Measurements from ENCODE around the gene TCTN2. TPM values are rescaled to one million over a fixed set of nuclear protein-coding genes. Genes with fewer than 3 reads are reported as not detected.

TCTN2 gene
- 10 to 100 TPM; 25.8 to 28.9 (median 28.4) TPM for polyA plus RNA-seq (ENCODE audit: insufficient read length in 3 of 3)

GRCh38 chr12:123670882-123671728, at the start of gene TCTN2:
Gene TCTN2, plus strand, starts transcription at chr12:123671113. Its CDS starts 128 bp downstream, at chr12:123671241.
- DNase-seq (ENCODE audit: low read depth in 3 of 3, low spot score in 2 of 3), result peak; percentile 68 to 83 (median 70)

DNA sequence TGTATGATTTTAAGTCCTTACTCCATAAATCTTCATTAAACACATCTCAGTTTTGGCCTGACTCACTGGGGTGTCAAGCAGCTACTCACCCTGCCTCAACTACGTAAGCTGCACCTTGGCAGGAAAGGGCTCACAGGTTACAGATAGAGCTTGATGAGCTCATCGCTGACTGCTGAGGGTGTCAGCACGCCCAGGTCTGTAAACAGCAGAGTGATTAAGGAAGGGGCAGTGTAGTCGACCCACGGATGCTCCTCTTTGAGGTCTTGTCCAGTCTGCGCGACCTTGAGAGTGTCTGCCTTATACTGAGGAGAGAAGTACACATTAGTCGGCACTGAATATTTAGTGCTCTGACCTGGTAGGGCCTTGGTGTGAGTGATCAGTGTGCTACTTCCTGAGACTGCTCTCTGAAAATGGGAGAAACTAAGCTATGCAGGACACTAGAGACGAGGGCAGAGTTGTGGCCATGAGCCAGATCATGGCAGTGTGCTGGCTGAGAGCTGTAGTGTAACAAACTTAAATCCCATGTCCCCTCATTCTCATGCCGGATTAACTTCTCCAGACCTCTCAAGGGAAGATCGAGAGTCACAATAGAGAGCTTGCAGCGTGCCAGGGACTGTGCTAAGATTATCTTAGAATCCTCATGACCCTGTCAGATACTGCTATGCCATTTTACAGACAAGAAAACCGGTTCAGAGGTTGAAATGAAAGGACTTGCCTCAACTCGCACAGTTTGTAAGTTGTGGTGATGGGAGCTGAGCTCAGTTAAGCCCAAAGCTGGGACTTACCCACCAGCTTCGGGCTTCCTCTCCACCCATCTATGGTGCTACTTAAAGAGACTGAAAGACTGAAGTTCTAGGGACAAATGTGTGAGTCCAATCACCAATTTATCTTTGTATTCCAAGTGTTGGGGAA, 49.0 kb upstream of the TCTN2 start:
- no peak for DNase-seq (ENCODE audit: low read depth in 3 of 3, low spot score in 2 of 3)

- peak; percentile 86 to 96 (median 90) for DNase-seq (ENCODE audit: low read depth in 3 of 3, low spot score in 2 of 3)
Observed at GRCh38 chr12:123633379-123634141, 37.4 kb upstream of the TCTN2 start, which contains the start of the genes EIF2B1 and GTF2H3. Gene EIF2B1, minus strand, starts transcription at chr12:123633686. Its CDS starts 129 bp downstream, at chr12:123633557. Gene GTF2H3, plus strand, starts transcription at chr12:123633829. Its CDS starts 31 bp downstream, at chr12:123633860.

DNA sequence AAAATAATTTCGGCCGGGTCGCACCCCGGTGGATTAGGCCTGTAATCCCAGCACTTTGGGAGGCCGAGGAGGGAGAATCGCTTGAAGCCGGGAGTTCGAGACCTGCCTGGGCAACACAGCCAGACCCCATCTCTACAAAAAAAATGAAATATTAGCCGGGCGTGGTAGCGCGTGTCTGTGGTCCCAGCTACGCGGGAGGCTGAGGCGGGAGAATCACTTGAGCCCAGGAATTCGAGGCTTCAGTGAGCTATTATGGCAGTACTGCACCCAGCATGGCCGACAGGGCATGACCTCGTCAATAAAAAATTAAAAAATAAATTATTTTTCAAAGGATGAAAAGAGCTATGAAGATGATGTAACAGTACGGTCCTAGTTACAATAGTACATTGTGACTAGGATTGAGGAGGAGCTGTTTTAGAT, 36.8 kb upstream of the TCTN2 start:
- DNase-seq (ENCODE audit: low read depth in 3 of 3, low spot score in 2 of 3), result no peak

- no peak for DNase-seq (ENCODE audit: low read depth in 3 of 3, low spot score in 2 of 3)
Observed at GRCh38 chr12:123643911-123644310, 27.0 kb upstream of the TCTN2 start.

DNA sequence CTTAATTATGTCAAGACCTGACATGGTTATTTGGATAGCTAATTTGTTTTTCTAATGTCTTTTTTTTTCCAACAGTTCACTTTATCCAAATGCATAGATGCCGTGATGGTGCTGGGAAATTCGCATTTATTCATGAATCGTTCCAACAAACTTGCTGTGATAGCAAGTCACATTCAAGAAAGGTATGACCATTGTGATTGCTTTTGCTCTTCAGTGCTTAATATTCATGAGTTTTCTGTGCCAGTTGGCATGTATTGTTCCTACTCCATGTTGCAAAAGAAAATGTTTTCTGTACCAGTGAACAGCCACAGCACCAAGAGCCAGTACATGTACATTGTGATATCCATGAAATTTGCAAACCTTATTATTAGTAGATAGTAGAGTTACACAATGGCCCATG, 25.5 kb upstream of the TCTN2 start:
- DNase-seq (ENCODE audit: low read depth in 3 of 3, low spot score in 2 of 3), result no peak

DNA sequence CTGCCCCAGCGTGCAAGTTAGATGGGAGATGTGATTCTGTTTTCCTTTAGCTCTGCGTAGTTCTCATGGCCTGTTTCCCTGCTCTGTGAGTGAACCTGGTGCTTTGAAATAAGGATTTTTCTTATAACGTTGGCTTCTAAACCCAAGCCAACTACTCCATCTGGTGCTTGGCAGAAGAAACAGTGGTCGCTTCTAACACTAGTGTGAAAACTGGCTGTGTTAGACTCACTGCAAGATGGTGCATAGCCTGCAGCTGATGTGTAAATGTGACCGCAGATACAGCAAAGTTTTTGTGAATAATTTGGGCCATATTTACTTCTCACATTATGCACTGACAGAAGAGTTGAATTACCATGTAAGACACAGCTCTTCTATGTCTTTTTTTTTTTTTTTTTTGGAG, 25.0 kb upstream of the TCTN2 start:
- DNase-seq (ENCODE audit: low read depth in 3 of 3, low spot score in 2 of 3), result no peak

GRCh38 chr12:123648401-123648800, 22.5 kb upstream of the TCTN2 start:
- DNase-seq (ENCODE audit: low read depth in 3 of 3, low spot score in 2 of 3), result no peak

DNA sequence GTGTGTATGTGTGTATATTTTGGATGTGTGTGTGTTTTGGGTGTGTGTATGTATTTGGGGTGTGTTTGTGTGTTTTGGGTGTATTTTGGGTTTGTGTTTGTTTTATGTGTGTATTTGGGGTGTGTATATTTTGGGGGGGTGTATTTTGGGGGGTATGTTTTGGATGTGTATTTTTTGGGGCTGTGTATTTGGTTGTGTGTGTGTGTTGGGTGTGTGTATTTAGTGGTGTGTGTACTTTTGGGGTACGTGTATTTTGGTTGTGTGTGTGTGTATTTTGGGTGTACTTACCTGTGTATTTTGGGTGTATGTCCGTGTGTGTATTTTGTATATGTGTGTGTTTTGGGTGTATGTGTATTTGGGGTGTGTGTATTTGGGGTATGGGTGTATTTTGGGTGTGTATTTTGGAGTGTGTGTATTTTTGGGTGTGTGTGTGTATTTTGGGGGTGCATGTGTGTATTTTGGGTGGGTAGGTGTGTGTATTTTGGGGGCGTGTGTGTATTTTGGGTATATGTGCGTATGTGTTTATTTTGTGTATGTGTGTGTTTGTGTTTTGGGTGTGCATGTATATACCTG, 16.7 kb upstream of the TCTN2 start:
- DNase-seq (ENCODE audit: low read depth in 3 of 3, low spot score in 2 of 3), result no peak

DNA sequence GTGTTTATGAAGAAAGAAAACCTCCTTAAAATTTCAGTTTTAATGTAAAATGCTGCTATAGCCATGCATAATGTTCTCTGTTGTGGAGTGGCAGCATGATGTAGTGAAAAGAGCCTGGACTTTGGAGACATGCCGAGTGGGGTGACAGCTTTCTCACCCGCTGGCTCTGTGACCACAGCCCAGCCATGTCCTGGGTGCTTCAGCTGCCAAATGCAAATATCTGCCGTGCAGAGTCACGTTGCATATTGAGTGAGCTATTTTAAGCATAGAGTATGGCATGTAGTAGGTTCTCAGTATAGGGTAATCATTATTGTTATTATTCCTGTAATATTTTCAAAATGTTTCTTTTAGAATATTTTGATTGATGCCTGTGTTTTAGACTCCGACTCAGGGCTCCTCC, 15.5 kb upstream of the TCTN2 start:
- no peak for DNase-seq (ENCODE audit: low read depth in 3 of 3, low spot score in 2 of 3)

DNA sequence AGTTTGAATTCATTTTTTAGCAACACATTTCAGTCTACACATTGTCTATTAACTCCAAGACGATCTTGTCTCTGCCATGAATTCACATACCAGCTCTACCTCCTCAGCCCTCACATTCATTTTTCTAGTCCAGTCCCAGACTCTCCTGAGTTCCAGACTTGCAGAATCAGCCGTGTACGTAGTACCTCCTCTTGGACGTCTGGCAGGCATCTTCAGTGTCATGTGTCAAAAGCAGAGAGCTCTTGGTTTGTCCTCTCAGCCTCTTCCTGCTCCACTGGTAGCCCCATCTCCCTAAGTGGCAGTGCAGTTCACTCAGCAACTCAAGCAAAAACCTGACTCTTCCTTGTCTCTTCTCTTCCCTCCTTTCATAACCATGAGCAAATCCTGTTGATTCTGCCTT, 14.5 kb upstream of the TCTN2 start:
- DNase-seq (ENCODE audit: low read depth in 3 of 3, low spot score in 2 of 3), result no peak

- no peak for DNase-seq (ENCODE audit: low read depth in 3 of 3, low spot score in 2 of 3)
Observed at GRCh38 chr12:123657211-123657610, 13.7 kb upstream of the TCTN2 start.

DNA sequence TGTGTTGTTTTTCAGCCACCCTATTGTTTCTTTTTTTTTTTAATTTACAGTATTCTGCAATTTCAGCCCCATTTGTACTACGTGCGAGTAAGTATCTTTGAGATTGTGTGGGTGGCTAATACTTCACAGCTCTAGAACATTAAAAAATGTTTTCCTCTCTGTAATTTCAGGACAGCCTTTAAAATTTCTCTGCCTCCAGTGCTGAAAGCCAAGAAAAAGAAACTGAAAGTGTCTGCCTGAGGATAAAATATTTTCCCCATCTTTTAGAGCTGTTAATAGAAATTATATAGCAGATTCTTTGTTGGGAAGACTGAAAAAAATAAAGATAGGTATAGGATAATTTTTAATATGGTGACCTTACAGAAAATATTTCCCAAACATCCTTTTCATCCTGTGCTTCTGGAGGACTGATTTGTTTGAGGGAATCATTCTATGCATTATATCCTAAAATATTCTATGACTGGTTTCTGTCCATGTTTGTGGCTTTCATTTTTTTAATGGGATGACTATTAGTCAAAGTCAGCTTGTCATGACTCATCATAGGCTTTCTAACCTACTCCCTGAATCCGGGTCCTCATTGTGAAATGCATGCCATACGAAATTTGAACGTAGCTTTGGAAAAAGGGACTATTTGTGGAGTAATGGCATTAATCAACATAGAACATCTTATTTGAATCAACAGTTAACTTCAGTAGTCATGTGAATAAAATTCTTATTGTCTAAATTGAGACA, 10.8 kb upstream of the TCTN2 start:
- DNase-seq (ENCODE audit: low read depth in 3 of 3, low spot score in 2 of 3), result no peak

DNA sequence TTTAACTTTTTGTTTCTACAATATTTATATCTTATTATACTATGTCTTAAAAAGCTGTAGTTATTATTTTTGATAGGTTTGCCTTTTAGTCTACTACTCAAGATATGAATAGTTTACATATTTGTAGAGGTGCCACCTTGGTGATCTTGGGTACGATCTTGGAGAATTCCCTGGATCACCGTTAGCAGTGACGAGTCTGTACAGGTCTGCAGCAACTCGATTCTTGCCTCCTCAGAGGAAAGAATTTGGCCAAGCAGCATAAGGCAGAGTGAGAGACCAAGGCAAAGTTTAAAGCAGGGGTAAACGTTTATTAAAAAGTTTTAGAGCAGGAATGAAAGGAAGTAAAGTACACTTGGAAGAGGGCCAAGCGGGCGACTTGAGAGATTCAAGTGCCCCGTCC, 3.1 kb upstream of the TCTN2 start:
- DNase-seq (ENCODE audit: low read depth in 3 of 3, low spot score in 2 of 3), result no peak

DNA sequence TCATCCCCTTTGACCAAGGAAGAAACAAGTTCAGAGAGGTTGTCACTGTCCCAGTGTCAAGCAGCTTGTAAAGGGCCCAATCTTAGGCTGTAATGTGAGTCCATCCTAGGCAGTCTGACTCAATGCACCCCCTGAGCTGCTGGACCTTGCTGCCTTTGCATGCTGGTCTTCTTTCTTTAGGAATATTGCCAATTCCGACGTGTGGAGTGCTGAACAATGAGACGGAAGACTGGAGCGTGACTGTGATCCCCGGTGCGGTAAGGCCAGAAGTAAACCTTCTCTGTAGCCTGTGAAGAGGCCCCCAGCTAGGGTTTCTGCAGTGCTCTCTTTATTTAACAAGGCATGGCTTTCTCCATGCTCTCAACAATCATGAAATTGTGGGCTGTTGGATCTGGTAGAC, 963 bp downstream of the TCTN2 start:
- DNase-seq (ENCODE audit: low read depth in 3 of 3, low spot score in 2 of 3), result no peak

DNA sequence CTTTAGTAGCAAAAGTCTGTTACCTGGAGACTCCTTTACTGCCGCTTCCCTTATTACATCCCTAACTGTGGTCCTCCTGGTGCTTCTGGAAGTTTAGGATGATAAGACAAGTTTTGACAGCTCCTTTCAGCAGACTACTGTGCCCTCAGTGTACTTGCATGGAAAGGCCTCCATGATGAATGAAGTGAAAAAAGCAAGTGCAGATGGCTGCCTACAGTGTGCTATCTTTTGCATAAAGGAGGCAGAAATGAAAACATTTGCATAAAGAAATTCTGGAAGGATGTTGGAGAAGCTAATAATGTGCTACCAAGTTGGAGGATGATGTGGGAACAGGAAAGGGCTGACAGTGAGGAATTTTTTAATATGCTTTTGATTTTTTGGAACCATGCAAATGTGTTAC, 4.5 kb downstream of the TCTN2 start:
- no peak for DNase-seq (ENCODE audit: low read depth in 3 of 3, low spot score in 2 of 3)

DNA sequence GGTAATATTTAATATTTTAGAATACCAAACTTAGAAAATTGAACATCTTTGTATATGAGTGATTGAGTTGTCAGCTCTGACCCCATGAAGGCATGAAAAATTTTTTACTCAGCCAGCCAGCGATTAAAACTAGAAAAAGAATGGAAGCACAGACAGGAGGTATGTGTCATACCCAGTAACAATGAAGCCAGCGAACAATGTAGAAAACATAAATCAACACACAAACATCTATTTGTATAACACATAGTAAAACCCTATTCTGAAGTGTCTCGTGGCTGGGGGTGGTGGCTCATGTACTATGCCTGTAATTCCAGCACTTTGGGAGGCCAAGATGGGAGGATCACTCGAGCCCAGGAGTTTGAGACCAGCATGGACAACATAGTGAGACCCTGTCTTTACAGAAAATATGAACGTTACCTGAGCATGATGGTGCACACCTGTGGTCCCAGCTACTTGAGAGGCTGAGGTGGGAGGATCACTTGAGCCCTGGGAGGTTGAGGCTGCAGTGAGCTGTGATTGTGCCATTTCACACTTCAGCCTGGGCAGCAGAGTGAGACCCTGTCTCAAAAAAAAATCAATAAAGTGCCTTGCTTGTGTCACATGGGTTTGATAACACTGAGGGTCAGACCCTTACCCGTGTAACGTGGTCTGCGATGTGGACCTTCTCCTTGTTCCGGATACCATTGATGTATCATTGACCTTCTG, 5.9 kb downstream of the TCTN2 start:
- DNase-seq (ENCODE audit: low read depth in 3 of 3, low spot score in 2 of 3), result no peak

- no peak for DNase-seq (ENCODE audit: low read depth in 3 of 3, low spot score in 2 of 3)
Observed at GRCh38 chr12:123678981-123679380, 8.1 kb downstream of the TCTN2 start.

DNA sequence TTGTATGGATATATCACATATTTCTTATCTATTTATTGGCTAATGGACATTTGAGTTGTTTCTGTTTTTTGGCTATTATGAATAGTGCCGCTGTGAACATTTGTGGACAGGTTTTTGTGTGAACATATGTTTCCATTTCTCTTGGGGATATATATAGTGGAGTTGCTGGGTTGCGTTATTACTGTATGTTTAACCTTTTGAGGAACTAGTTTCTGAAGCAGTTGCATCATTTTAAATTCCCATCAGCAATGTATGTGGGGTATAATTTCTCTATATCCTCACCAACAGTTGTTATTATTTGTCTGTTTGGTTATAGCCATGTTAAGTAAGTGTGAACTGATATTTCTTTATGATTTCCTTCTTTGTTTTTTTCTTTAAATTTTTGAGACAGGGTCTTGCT, 10.7 kb downstream of the TCTN2 start:
- DNase-seq (ENCODE audit: low read depth in 3 of 3, low spot score in 2 of 3), result no peak

Measured in right renal cortex interstitium (tissue), 3 donors.